Neural progenitor cell (in vitro differentiated cells): ENCODE data around the gene INO80.

ENCODE experiments used
- EZH2 ChIP-seq: fragments of 200-600 bp; sonication (generic); IDR thresholded peaks from 2 replicates; pipeline ENCODE4 v1.6.1; 2017; ENCODE audit warnings: antibody characterized with exemption, mild to moderate bottlenecking, moderate library complexity
- TF ChIP-seq, protein P1 (sequence below): fragments of 200-600 bp; sonication (generic); IDR thresholded peaks from 2 replicates; pipeline ENCODE4 v1.5.1; 2017; ENCODE audit warnings: antibody characterized with exemption, mild to moderate bottlenecking

DNA sequence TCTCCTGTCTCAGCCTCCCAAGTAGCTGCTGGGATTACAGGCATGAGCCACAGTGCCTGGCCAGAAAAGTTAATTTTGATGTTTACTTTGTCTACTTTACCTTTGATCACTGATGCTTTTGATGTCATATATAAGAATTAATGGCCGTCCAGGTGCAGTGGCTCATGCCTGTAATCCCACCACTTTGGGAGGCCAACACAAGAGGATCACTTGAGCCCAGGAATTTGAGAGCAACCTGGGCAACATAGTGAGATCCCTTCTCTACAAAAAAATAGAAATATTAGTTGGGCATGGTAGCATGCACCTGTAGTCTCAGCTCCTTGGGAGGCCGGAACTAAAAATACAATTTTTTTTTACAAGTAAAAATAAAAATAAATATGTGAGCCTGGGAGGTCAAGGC lies 6.8 kb upstream of the INO80 start:
- TF ChIP-seq, protein P1, sequence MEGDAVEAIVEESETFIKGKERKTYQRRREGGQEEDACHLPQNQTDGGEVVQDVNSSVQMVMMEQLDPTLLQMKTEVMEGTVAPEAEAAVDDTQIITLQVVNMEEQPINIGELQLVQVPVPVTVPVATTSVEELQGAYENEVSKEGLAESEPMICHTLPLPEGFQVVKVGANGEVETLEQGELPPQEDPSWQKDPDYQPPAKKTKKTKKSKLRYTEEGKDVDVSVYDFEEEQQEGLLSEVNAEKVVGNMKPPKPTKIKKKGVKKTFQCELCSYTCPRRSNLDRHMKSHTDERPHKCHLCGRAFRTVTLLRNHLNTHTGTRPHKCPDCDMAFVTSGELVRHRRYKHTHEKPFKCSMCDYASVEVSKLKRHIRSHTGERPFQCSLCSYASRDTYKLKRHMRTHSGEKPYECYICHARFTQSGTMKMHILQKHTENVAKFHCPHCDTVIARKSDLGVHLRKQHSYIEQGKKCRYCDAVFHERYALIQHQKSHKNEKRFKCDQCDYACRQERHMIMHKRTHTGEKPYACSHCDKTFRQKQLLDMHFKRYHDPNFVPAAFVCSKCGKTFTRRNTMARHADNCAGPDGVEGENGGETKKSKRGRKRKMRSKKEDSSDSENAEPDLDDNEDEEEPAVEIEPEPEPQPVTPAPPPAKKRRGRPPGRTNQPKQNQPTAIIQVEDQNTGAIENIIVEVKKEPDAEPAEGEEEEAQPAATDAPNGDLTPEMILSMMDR = no peak
- no peak for TF ChIP-seq EZH2
